ENCODE data around the gene ARID5A.

Gene ARID5A

DNA sequence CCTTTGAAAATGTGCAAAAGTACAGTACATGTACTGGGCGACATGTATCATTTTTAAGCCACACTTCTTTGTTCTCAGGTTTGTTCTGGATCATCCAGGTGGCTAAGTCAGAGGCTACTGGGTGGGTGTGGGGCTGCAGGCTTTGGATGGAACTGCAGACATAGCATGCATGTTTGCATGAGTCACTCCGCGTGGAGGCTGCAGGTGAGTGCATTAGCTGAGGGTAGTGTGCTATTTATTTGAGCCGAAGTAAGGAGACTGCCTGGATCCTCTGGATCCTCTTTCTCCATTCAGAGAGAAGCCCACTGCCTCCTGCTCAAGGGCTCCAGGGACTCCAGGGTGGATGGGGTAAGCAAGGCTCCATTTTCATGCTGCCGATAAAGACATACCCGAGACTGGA lies 22.0 kb upstream of the ARID5A start:
- DNase-seq (ENCODE audit: low read depth in 1 of 2, low spot score in 1 of 2) = no peak
- H3K27me3 ChIP-seq (ENCODE audit: insufficient read depth, poor library complexity, severe bottlenecking) = no peaks in the 10 kb centered on the region
- H3K27ac ChIP-seq (replicated peaks) = no peak overlapping the region
- H3K4me3 ChIP-seq (replicated peaks; ENCODE audit: insufficient read depth, low read length) = no peak overlapping the region
- TF ChIP-seq, protein P1, sequence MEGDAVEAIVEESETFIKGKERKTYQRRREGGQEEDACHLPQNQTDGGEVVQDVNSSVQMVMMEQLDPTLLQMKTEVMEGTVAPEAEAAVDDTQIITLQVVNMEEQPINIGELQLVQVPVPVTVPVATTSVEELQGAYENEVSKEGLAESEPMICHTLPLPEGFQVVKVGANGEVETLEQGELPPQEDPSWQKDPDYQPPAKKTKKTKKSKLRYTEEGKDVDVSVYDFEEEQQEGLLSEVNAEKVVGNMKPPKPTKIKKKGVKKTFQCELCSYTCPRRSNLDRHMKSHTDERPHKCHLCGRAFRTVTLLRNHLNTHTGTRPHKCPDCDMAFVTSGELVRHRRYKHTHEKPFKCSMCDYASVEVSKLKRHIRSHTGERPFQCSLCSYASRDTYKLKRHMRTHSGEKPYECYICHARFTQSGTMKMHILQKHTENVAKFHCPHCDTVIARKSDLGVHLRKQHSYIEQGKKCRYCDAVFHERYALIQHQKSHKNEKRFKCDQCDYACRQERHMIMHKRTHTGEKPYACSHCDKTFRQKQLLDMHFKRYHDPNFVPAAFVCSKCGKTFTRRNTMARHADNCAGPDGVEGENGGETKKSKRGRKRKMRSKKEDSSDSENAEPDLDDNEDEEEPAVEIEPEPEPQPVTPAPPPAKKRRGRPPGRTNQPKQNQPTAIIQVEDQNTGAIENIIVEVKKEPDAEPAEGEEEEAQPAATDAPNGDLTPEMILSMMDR (IDR thresholded peaks at IDR 0.05; ENCODE audit: insufficient read depth, low read length) = no peak
- no peak for TF ChIP-seq SPI1 (IDR thresholded peaks at IDR 0.05; ENCODE audit: borderline replicate concordance, low read depth)
- TF ChIP-seq, protein P2, sequence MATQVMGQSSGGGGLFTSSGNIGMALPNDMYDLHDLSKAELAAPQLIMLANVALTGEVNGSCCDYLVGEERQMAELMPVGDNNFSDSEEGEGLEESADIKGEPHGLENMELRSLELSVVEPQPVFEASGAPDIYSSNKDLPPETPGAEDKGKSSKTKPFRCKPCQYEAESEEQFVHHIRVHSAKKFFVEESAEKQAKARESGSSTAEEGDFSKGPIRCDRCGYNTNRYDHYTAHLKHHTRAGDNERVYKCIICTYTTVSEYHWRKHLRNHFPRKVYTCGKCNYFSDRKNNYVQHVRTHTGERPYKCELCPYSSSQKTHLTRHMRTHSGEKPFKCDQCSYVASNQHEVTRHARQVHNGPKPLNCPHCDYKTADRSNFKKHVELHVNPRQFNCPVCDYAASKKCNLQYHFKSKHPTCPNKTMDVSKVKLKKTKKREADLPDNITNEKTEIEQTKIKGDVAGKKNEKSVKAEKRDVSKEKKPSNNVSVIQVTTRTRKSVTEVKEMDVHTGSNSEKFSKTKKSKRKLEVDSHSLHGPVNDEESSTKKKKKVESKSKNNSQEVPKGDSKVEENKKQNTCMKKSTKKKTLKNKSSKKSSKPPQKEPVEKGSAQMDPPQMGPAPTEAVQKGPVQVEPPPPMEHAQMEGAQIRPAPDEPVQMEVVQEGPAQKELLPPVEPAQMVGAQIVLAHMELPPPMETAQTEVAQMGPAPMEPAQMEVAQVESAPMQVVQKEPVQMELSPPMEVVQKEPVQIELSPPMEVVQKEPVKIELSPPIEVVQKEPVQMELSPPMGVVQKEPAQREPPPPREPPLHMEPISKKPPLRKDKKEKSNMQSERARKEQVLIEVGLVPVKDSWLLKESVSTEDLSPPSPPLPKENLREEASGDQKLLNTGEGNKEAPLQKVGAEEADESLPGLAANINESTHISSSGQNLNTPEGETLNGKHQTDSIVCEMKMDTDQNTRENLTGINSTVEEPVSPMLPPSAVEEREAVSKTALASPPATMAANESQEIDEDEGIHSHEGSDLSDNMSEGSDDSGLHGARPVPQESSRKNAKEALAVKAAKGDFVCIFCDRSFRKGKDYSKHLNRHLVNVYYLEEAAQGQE (IDR thresholded peaks at IDR 0.05; ENCODE audit: insufficient replicate concordance, low read depth) = no peak
- TF ChIP-seq POLR2AphosphoS5 (IDR thresholded peaks at IDR 0.05; ENCODE audit: low read depth) = no peak
- no peak for TF ChIP-seq GABPA (IDR thresholded peaks at IDR 0.05; ENCODE audit: low read depth)

DNA sequence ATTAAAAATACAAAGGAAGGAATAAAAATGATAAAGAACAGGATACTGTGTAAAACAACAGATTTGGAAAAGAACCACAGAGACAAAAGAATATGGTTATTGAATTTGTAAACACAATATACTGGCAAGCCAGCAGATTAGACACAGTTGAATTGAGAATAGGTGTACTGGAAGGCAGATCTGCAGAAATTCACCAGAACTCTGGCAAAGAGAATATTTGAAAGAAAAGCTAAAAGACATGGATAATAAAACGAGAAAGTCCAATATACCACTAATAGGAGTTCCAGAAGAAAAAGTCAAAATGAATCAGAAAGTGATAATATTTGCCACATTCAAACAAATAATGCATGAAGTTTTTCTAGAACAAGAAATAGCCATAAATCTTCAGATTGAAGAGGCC lies 19.5 kb upstream of the ARID5A start:
- Histone ChIP-seq H3K27me3 (ENCODE audit: insufficient read depth, poor library complexity, severe bottlenecking) (no peaks in the 10 kb centered on the region), H3K27ac (replicated peaks) (no peak overlapping the region), H3K4me3 (replicated peaks; ENCODE audit: insufficient read depth, low read length) (no peak overlapping the region)
- no peak for TF ChIP-seq GABPA (IDR thresholded peaks at IDR 0.05; ENCODE audit: low read depth)
- DNase-seq (ENCODE audit: low read depth in 1 of 2, low spot score in 1 of 2) = no peak

DNA sequence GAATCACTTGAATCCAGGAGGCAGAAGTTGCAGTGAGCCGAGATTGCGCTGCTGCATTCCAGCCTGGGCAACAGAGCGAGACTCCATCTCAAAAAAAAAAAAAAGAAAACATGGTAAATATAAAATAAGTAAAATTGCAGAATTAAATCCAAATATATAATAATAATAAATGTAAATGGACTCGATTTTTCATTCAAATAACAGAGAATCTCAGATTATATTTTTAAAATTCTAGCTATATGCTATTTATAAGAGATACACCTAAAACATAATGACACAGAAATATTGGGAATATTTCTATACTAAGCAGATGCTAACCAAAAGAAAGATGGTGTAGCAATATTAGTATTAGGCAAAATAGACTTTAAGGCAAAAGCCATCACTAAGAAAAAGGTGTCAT lies 16.3 kb upstream of the ARID5A start:
- DNase-seq (ENCODE audit: low read depth in 1 of 2, low spot score in 1 of 2) = no peak
- Histone ChIP-seq H3K27me3 (ENCODE audit: insufficient read depth, poor library complexity, severe bottlenecking) (no peaks in the 10 kb centered on the region), H3K27ac (replicated peaks) (no peak overlapping the region), H3K4me3 (replicated peaks; ENCODE audit: insufficient read depth, low read length) (no peak overlapping the region)
- TF ChIP-seq SPI1 (IDR thresholded peaks at IDR 0.05; ENCODE audit: borderline replicate concordance, low read depth) (no peak), GABPA (IDR thresholded peaks at IDR 0.05; ENCODE audit: low read depth) (no peak), POLR2AphosphoS5 (IDR thresholded peaks at IDR 0.05; ENCODE audit: low read depth) (no peak)
- TF ChIP-seq, protein P1 (IDR thresholded peaks at IDR 0.05; ENCODE audit: insufficient read depth, low read length) = no peak
- TF ChIP-seq, protein P2 (IDR thresholded peaks at IDR 0.05; ENCODE audit: insufficient replicate concordance, low read depth) = no peak

DNA sequence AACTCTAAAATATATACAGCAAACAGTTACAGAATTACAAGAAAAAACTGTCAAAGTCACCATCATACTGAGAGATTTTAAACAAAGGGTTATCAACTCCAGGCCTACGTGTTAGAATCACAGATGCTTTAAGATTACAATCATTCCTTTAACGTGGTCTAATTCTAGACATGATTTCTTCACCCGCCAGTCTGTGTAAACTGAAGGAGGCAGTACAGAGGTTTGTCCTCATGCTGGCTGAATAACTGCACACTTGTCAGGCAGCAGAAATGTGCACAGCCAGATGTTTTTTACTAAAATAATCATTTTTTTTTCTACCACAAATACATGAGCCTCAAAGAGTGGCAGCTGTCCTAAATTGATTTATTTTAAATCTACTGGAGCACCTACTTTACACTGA lies 15.9 kb upstream of the ARID5A start:
- no peak for TF ChIP-seq POLR2AphosphoS5 (IDR thresholded peaks at IDR 0.05; ENCODE audit: low read depth)
- TF ChIP-seq, protein P2 (IDR thresholded peaks at IDR 0.05; ENCODE audit: insufficient replicate concordance, low read depth) = no peak
- TF ChIP-seq, protein P1 (IDR thresholded peaks at IDR 0.05; ENCODE audit: insufficient read depth, low read length) = no peak
- no peak for TF ChIP-seq SPI1 (IDR thresholded peaks at IDR 0.05; ENCODE audit: borderline replicate concordance, low read depth)
- no peak for TF ChIP-seq GABPA (IDR thresholded peaks at IDR 0.05; ENCODE audit: low read depth)
- Histone ChIP-seq H3K27me3 (ENCODE audit: insufficient read depth, poor library complexity, severe bottlenecking) (no peaks in the 10 kb centered on the region), H3K4me3 (replicated peaks; ENCODE audit: insufficient read depth, low read length) (no peak overlapping the region), H3K27ac (replicated peaks) (0 out of 2 replicates have a peak overlapping the region, but pooled peaks have one; percentile 9)
- DNase-seq (ENCODE audit: low read depth in 1 of 2, low spot score in 1 of 2) = no peak

Measured in HL-60 (cell line).